ENCODE data around the gene INHBC.
A peak's percentile ranks its signal among the peaks of the same experiment; 100 is the strongest.
"Not testable (repeated sequence)": the region's sequence is repeated elsewhere in the genome, so short reads cannot be mapped to it uniquely, and the experiment has no call there.

Gene INHBC

GRCh38 chr12:57487055-57487596 is 52.5 kb downstream of the INHBC start:
- DNase-seq (ENCODE audit: low read depth), result no peak

- DNase-seq (ENCODE audit: low read depth), result peak; percentile 78
Observed at GRCh38 chr12:57487597-57488401, 53.2 kb downstream of the INHBC start, which contains the start of gene MARS1. MARS1 (plus strand) TSS chr12:57488068; CDS start chr12:57488091, 23 bp downstream.

- DNase-seq (ENCODE audit: low read depth), result no peak
Observed at GRCh38 chr12:57488402-57489156, 54.0 kb downstream of the INHBC start.

- peak; percentile 24 for DNase-seq (ENCODE audit: low read depth)
Observed at GRCh38 chr12:57489157-57489641, 54.6 kb downstream of the INHBC start.

GRCh38 chr12:57490126-57490525 is 55.5 kb downstream of the INHBC start:
- no peak for DNase-seq (ENCODE audit: low read depth)

DNA sequence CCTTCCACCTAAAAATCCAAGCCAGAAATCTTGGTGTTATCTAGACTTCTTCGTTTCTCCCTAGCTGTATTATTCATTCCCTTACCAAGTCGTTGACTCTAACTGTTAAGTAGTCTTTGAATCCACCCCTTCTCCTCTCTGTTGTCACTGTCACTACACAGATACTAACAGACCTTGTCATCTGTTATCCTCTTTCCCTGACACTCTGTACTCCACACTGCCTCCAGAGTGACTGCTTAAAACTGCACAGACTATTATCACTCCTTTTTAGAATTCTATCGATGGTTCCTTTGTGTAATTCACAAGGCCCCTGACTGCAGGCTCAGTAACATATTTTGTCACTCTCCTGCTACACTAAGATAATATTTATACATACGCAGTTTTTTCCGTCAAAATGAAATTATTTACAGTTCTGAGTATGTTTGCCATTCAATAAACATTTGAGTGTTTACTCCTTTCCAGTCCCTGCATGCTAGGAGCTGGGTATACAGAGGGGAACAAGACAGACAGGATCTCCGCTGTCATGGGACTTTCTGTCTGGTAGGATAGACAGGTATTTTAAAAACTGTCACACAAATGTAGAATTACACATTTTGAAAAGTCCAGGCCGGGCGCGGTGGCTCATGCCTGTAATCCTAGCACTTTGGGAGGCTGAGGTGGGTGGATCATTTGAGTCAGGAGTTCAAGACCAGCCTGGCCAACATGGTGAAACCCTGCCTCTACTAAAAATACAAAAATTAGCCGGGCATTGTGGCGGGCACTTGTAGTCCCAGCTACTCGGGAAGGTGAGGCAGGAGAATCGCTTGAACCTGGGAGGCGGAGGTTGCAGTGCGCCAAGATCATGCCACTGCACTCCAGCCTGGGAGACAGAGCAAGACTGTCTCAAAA is 57.1 kb downstream of the INHBC start:
- no peak for DNase-seq (ENCODE audit: low read depth)

- DNase-seq (ENCODE audit: low read depth), result not testable (repeated sequence)
Observed at GRCh38 chr12:57495051-57495701, 60.6 kb downstream of the INHBC start.

DNA sequence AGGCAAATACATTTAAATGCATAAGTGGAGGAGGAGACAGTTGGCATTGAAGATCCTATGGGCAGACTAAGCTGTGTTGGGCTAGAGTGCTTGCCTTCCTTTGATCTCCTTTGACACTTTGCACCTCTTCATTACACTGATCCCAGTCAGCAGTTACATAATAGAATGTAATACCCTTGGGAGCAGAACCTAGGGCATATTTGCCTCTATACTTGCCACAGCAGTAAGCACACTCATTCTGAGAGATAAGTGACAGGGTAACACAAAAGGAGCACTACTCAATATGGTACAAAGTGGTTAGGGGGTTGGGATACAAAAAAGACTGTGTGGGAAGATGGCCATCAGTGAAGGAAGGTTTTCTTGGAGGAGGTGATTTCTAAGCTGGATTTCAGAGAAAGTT is 62.2 kb downstream of the INHBC start:
- DNase-seq (ENCODE audit: low read depth), result no peak

DNA sequence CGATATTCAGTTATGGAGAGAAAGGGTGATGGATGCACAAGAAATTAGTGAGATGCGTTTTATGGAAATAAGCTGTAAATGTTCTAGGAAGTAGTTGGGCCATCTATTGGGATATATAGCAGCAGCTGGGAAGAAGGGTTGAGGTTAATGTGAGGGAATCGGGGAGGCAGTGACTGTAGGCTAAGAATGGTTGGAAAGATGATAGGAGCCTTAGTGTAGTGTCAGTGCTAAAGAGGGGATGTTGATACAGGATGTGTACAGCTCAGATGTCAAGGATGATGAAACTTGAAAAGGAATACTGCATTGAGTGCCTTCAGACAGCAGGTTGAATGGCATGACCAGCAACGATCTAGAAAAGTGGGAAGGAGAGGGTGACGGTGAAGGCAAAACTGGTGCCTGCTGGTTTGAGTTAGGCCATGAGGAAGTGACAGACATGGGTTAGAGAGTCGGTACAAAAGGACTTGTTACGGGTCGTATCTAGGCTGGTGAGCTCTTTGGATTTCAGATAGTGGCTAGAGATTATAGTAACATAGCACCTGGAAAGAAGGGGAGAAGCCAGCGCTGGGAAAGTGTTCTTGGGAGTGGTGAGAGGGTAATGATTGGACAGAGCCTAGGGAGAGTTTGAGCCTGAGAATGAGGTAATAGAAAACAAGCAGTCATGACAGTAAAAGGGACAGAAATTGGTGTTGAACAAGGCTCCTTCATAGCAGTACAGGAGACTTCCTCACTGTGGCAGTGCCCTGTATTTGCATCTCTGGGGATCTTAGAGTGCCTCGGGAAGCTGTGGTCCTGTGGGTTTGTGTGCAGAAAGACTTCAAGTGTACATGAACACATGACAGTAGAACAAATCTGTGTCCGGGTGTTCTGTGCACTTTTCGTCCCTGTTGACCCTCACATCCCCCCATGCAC is 62.9 kb downstream of the INHBC start:
- DNase-seq (ENCODE audit: low read depth), result no peak

- no peak for DNase-seq (ENCODE audit: low read depth)
Observed at GRCh38 chr12:57498132-57498502, 63.5 kb downstream of the INHBC start.

DNA sequence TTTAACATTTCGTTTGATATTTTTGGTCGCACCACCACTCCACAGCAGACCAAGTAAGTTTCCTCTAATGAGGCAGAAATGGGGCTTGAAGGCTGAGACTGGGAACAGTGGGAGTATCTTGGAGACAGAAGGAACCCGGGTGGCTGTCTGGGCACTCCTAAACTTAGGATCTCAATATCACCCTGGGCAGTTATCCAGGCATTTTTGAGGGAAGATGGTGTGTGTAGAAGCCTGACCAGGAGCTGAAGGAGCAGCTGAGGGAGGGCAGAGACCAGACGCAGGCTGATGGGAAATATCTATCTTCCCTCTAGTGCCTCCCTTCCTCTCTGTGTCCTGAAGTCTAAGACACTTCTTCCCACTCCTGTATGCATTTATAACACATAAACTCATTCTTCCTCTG is 64.0 kb downstream of the INHBC start:
- DNase-seq (ENCODE audit: low read depth), result no peak

DNA sequence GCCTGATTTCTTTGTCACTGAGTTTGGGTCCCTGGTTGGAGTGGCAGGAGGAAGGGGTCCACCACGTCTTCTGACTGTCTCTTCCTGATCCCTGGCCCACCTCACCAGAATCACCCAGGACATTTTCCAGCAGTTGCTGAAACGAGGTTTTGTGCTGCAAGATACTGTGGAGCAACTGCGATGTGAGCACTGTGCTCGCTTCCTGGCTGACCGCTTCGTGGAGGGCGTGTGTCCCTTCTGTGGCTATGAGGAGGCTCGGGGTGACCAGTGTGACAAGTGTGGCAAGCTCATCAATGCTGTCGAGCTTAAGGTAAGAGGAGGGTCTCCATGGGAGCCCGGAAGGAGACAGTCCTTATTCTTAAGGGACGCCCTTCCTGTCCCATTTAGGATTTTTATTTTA is 65.6 kb downstream of the INHBC start:
- no peak for DNase-seq (ENCODE audit: low read depth)
